Measurements from ENCODE around the gene HAUS8.
A peak's percentile ranks its signal among the peaks of the same experiment; 100 is the strongest.

Gene HAUS8

GRCh38 chr19:17086120-17086519 is 10.9 kb upstream of the HAUS8 start:
- Histone ChIP-seq H3K9me3 (ENCODE audit: control insufficient read depth, insufficient read depth, low read depth, low read length) (peaks cover 6% of the 10 kb centered on the region; the same call in 1 of the 2 replicates), H3K4me1 (ENCODE audit: control insufficient read depth, insufficient read depth, low read length) (peaks cover 9% of the 10 kb centered on the region), H3K36me3 (ENCODE audit: control insufficient read depth, insufficient read depth, low read length) (peaks cover 5% of the 10 kb centered on the region; the same call in 1 of the 2 replicates), H3K4me3 (ENCODE audit: low read depth, low read length) (no peak overlapping the region), H3K9ac (ENCODE audit: low read length) (no peak overlapping the region), H3K27me3 (ENCODE audit: control insufficient read depth, insufficient read depth, low read length) (no peaks in the 10 kb centered on the region), H3K27ac (ENCODE audit: low read depth, low read length) (no peak overlapping the region)

GRCh38 chr19:17081672-17082630 is 6.7 kb upstream of the HAUS8 start:
- no peak overlapping the region for H3K27ac ChIP-seq (ENCODE audit: low read depth, low read length)
- no peak overlapping the region for H3K9ac ChIP-seq (ENCODE audit: low read length)
- peaks cover 29% of the 10 kb centered on the region for H3K4me1 ChIP-seq (ENCODE audit: control insufficient read depth, insufficient read depth, low read length)
- no peak overlapping the region for H3K4me3 ChIP-seq (ENCODE audit: low read depth, low read length)
- H3K9me3 ChIP-seq (ENCODE audit: control insufficient read depth, insufficient read depth, low read depth, low read length): no peaks in the 10 kb centered on the region
- H3K27me3 ChIP-seq (ENCODE audit: control insufficient read depth, insufficient read depth, low read length): no peaks in the 10 kb centered on the region
- peaks cover 5% of the 10 kb centered on the region; the same call in 1 of the 2 replicates for H3K36me3 ChIP-seq (ENCODE audit: control insufficient read depth, insufficient read depth, low read length)

DNA sequence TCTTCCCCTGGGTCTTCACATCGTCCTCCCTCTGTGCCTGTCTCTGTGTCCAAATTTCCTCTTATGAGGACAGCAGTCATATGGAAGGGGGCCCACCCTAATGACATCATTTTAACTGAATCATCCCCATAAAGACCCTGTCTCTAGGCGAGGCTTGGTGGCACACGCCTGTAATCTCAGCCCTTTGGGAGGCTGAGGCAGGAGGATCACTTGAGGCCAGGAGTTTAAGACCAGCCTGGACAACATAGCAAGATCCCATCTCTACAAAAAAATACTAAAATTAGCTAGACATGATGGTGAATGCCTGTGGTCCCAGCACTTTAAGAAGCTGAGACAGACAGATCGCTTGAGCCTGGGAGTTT is 5.2 kb upstream of the HAUS8 start:
- Histone ChIP-seq H3K4me3 (ENCODE audit: low read depth, low read length) (no peak overlapping the region), H3K4me1 (ENCODE audit: control insufficient read depth, insufficient read depth, low read length) (peaks cover 34% of the 10 kb centered on the region), H3K9ac (ENCODE audit: low read length) (no peak overlapping the region)

GRCh38 chr19:17079710-17080439 is 4.6 kb upstream of the HAUS8 start:
- H3K36me3 ChIP-seq (ENCODE audit: control insufficient read depth, insufficient read depth, low read length): no peaks in the 10 kb centered on the region; the same call in 1 of the 2 replicates
- peaks cover 34% of the 10 kb centered on the region for H3K4me1 ChIP-seq (ENCODE audit: control insufficient read depth, insufficient read depth, low read length)
- H3K4me3 ChIP-seq (ENCODE audit: low read depth, low read length): peak overlapping the region; percentile 3; the same call in 1 of the 2 replicates
- H3K9me3 ChIP-seq (ENCODE audit: control insufficient read depth, insufficient read depth, low read depth, low read length): no peaks in the 10 kb centered on the region
- H3K27me3 ChIP-seq (ENCODE audit: control insufficient read depth, insufficient read depth, low read length): no peaks in the 10 kb centered on the region
- H3K27ac ChIP-seq (ENCODE audit: low read depth, low read length): peak overlapping the region; percentile 17; the same call in 1 of the 2 replicates
- no peak overlapping the region for H3K9ac ChIP-seq (ENCODE audit: low read length)

More for the DNA sequence above, 5.2 kb upstream of the HAUS8 start:
- H3K9me3 ChIP-seq (ENCODE audit: control insufficient read depth, insufficient read depth, low read depth, low read length): no peaks in the 10 kb centered on the region
- no peak overlapping the region for H3K27ac ChIP-seq (ENCODE audit: low read depth, low read length)
- no peaks in the 10 kb centered on the region; the same call in 1 of the 2 replicates for H3K36me3 ChIP-seq (ENCODE audit: control insufficient read depth, insufficient read depth, low read length)
- H3K27me3 ChIP-seq (ENCODE audit: control insufficient read depth, insufficient read depth, low read length): no peaks in the 10 kb centered on the region

GRCh38 chr19:17078920-17079709 is 3.9 kb upstream of the HAUS8 start:
- H3K4me3 ChIP-seq (ENCODE audit: low read depth, low read length): peak overlapping the region; percentile 3; the same call in 1 of the 2 replicates
- H3K4me1 ChIP-seq (ENCODE audit: control insufficient read depth, insufficient read depth, low read length): peaks cover 42% of the 10 kb centered on the region
- peak overlapping the region; percentile 17; the same call in 1 of the 2 replicates for H3K27ac ChIP-seq (ENCODE audit: low read depth, low read length)
- H3K9me3 ChIP-seq (ENCODE audit: control insufficient read depth, insufficient read depth, low read depth, low read length): no peaks in the 10 kb centered on the region
- no peaks in the 10 kb centered on the region; the same call in 1 of the 2 replicates for H3K36me3 ChIP-seq (ENCODE audit: control insufficient read depth, insufficient read depth, low read length)
- no peaks in the 10 kb centered on the region for H3K27me3 ChIP-seq (ENCODE audit: control insufficient read depth, insufficient read depth, low read length)
- no peak overlapping the region for H3K9ac ChIP-seq (ENCODE audit: low read length)

DNA sequence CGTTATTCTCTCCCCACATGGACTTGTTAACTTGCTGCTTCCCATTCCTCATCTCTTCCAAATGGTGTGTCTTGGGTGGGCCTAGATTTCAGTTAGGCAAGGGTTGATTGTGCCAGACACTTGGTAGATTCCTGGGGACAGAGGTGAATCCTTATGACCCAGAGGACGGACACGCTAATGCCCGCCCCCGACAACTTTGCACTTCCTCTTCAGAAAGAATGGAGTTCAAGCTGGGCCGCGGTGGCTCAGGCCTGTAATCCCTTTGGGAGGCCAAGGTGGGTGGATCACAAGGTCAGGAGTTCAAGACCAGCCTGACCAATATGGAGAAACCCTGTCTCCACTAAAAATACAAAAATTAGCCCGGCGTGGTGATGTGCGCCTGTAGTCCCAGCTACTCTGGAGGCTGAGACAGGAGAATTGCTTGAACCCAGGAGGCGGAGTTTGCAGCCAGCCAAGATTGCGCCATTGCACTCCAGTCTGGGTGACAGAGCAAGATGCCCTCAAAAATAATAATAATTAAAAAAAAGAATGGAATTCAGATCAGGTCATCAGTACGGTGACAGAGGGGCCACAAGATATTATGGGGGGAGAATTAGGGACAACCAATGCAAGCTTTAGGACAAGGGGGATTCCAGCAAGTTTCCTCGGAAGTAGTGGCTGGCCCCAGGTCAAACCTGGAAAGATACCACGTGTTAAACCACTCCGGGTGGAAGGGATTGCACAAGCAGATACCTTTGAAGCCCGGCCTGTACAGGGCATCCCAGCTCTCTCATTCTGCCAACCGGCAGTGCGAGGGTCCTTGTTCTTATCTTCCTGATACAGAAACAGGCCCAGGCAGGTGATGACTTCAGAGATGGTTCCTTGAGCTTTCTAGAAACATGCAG is 3.0 kb upstream of the HAUS8 start:
- H3K27ac ChIP-seq (ENCODE audit: low read depth, low read length): no peak overlapping the region
- H3K9ac ChIP-seq (ENCODE audit: low read length): no peak overlapping the region
- no peaks in the 10 kb centered on the region for H3K9me3 ChIP-seq (ENCODE audit: control insufficient read depth, insufficient read depth, low read depth, low read length)
- no peaks in the 10 kb centered on the region for H3K27me3 ChIP-seq (ENCODE audit: control insufficient read depth, insufficient read depth, low read length)
- peaks cover 2% of the 10 kb centered on the region for H3K36me3 ChIP-seq (ENCODE audit: control insufficient read depth, insufficient read depth, low read length)
- no peak overlapping the region for H3K4me3 ChIP-seq (ENCODE audit: low read depth, low read length)
- peaks cover 44% of the 10 kb centered on the region for H3K4me1 ChIP-seq (ENCODE audit: control insufficient read depth, insufficient read depth, low read length)

GRCh38 chr19:17077447-17078028 is 2.3 kb upstream of the HAUS8 start:
- Histone ChIP-seq H3K4me3 (ENCODE audit: low read depth, low read length) (peak overlapping the region; percentile 84; the same call in 1 of the 2 replicates), H3K27ac (ENCODE audit: low read depth, low read length) (no peak overlapping the region), H3K9me3 (ENCODE audit: control insufficient read depth, insufficient read depth, low read depth, low read length) (no peaks in the 10 kb centered on the region), H3K4me1 (ENCODE audit: control insufficient read depth, insufficient read depth, low read length) (peaks cover 44% of the 10 kb centered on the region), H3K27me3 (ENCODE audit: control insufficient read depth, insufficient read depth, low read length) (no peaks in the 10 kb centered on the region), H3K36me3 (ENCODE audit: control insufficient read depth, insufficient read depth, low read length) (peaks cover 9% of the 10 kb centered on the region), H3K9ac (ENCODE audit: low read length) (no peak overlapping the region)

DNA sequence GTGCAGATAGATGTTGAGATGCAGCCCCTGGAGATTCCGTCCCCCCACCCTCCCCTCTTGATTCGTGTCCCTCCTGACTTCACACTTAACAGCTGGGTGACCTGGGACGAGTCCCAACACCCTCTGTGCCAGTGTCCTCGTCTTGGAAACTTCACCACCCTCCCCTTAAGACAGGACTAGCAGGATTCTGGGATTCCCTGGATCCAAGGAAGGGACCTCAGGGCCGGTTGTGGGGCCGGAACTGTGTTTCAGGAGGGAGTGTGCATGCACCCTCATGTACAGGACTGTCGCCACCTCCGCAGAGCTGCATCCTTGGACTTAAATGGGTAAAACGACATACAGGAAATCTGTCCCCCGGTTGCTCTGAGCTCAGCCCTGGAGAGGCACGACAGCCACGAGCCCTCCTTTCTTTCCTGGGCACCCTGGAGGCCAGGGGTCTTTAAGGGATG is 1.3 kb upstream of the HAUS8 start:
- Histone ChIP-seq H3K4me1 (ENCODE audit: control insufficient read depth, insufficient read depth, low read length) (peaks cover 44% of the 10 kb centered on the region), H3K4me3 (ENCODE audit: low read depth, low read length) (peak overlapping the region; percentile 84), H3K27me3 (ENCODE audit: control insufficient read depth, insufficient read depth, low read length) (no peaks in the 10 kb centered on the region), H3K9me3 (ENCODE audit: control insufficient read depth, insufficient read depth, low read depth, low read length) (no peaks in the 10 kb centered on the region), H3K9ac (ENCODE audit: low read length) (peak overlapping the region; percentile 75), H3K36me3 (ENCODE audit: control insufficient read depth, insufficient read depth, low read length) (peaks cover 17% of the 10 kb centered on the region), H3K27ac (ENCODE audit: low read depth, low read length) (no peak overlapping the region)

DNA sequence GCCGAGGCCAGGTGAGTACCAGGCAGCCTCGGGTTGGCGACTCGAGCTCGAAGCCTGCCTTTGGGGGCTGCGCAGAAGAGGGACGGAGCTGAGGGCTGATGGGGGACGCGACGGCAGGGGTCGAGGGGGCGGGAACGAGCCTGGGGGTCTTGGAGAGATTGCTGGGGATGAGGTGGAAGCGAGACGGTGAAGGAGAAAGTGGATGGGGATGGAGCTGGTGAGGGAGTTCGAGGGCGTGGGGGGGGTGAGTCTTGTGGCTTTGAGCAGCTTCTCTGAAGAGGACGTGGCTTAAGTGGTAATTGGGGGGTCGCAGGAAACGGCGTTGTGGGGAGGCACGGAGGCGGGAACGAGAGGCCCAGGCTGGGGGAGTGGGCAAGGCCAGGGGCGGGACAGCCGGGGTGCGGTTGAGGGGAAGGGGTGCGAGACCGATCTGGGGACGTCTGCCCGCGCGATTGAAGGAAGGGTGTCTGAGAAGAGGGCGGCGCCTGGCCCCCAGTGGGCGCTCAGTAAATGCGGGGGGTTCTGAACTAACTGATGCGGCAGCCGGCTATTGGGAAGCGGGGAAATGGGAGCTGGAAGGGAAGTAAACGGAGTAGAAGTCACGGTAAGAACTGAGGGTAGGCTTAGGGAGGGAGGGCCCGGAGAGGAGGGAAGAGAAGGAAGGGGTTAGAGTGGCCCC is 751 bp upstream of the HAUS8 start:
- Histone ChIP-seq H3K4me1 (ENCODE audit: control insufficient read depth, insufficient read depth, low read length) (peaks cover 44% of the 10 kb centered on the region), H3K9ac (ENCODE audit: low read length) (peak overlapping the region; percentile 75), H3K9me3 (ENCODE audit: control insufficient read depth, insufficient read depth, low read depth, low read length) (no peaks in the 10 kb centered on the region), H3K27ac (ENCODE audit: low read depth, low read length) (no peak overlapping the region), H3K27me3 (ENCODE audit: control insufficient read depth, insufficient read depth, low read length) (no peaks in the 10 kb centered on the region), H3K4me3 (ENCODE audit: low read depth, low read length) (peak overlapping the region; percentile 84), H3K36me3 (ENCODE audit: control insufficient read depth, insufficient read depth, low read length) (peaks cover 22% of the 10 kb centered on the region)
